ENCODE measurements around the gene SLC24A4. TPM values are rescaled to one million over a fixed set of nuclear protein-coding genes. Genes with fewer than 3 reads are reported as not detected.

SLC24A4 gene
- total RNA-seq, 1 donor: 6.7 TPM

DNA sequence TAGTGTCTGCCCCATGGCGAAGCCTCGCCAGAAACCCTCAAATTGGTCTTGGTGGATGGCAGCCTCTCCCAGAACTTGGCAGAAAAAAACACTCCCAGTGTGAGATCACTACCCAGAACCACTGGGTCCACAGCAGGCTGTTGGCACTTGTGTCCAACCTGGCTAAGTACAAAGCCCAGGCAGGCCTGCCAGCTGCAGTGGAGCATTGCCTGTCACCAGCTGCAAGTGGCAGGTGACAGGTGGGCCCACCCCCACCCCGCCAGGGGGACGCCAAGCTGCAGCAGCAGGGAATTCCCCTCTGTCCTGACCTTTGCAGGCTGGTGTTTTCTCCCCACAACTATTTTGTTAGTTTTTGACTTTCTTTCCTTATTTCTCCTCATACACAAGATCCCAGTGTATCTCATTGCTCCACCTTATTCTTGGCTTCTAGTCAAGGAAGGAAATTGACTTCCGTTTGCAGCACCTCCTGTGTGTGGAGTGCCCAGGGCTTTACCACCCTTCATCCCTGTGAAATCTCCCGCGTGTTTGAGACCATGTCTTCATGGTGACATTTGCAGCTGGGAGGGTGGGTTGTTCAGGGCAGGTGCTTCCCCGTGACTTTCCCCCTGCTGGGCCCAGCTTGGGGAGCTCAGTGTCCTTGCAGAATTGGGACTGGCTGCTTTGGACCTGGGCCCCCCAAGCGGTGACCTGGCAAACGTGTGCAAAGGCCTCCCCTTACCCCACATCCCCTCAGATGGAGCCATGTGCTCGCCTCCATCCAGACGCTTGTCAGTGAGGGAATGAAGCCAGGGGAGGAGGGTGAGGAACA, 116.8 kb downstream of the SLC24A4 start:
- Histone ChIP-seq H3K4me3 (ENCODE audit: low read length) (no peak overlapping the region), H3K27me3 (ENCODE audit: insufficient read depth, low read length) (no peaks in the 10 kb centered on the region), H3K9me3 (ENCODE audit: low read depth, low read length) (no peaks in the 10 kb centered on the region), H3K4me1 (ENCODE audit: insufficient read depth, low read length) (peaks cover 32% of the 10 kb centered on the region)

DNA sequence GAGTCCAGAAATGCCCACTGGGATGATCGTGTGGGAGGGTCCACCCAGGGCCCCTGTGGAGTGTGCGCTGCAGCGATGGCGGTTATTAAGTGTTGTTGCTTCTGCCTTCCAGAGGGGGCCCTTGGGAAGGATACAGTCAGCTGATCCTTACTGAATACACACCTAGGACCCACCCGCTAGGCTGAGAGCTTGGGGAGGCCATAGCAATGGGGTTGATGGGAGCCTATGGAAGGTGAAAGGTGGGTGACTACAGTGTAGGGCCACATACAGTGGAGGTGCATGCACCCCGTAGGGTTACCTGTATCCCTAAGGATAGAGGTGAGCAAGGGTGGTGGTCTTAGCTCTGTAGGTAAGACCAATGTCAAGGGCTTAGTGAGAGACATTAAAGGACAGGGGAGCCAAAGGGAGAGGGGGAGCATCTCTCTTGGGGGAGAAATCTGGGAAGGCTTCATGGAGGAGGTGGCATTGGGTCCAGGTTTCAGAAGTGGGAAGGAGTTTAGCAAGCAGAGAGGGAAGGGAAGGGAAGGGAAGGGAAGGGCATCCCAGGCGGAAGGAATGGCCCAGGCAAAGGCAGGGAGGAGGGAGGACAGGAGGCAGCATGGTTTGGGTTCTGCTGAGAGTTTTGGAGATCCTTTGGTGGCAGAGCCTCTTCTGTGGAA, 117.5 kb downstream of the SLC24A4 start:
- Histone ChIP-seq H3K27me3 (ENCODE audit: insufficient read depth, low read length) (no peaks in the 10 kb centered on the region), H3K4me1 (ENCODE audit: insufficient read depth, low read length) (peaks cover 32% of the 10 kb centered on the region), H3K9me3 (ENCODE audit: low read depth, low read length) (no peaks in the 10 kb centered on the region), H3K4me3 (ENCODE audit: low read length) (no peak overlapping the region)

DNA sequence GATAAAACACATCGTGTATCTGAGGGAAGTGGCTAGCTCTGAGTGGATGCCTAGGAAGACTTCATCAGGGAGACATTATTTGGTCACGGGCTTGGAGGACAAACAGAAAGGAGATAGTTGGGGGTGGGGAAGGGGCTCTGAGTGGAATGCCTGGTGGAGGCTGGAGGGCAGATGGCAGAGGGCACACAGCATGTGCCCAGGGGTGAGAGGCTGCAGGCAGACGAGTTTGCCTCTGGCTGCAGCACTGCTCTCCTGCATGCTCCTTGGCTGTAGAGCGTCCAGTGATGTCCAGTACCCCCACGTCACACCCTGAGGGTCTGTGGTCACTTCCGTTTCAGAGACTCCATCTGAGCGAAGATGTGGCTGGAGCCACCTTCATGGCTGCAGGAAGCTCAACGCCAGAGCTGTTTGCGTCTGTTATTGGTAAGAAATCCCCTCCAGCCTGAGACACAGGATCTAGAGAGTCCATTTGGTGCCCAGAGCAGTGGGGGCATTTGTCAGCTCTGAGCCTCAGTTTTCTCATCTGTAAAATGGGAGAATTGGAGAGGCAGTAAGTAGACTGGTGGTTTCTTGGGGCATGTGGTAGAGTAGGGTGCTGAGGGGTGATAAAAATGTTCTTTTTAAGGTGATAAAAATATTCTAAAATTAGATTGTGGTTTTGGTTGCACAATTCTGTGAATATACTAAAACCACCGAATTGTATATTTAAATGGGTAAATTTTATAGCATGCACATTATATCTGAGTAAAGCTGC, 119.0 kb downstream of the SLC24A4 start:
- Histone ChIP-seq H3K4me1 (ENCODE audit: insufficient read depth, low read length) (peaks cover 39% of the 10 kb centered on the region), H3K27me3 (ENCODE audit: insufficient read depth, low read length) (no peaks in the 10 kb centered on the region), H3K9me3 (ENCODE audit: low read depth, low read length) (no peaks in the 10 kb centered on the region), H3K4me3 (ENCODE audit: low read length) (no peak overlapping the region)

DNA sequence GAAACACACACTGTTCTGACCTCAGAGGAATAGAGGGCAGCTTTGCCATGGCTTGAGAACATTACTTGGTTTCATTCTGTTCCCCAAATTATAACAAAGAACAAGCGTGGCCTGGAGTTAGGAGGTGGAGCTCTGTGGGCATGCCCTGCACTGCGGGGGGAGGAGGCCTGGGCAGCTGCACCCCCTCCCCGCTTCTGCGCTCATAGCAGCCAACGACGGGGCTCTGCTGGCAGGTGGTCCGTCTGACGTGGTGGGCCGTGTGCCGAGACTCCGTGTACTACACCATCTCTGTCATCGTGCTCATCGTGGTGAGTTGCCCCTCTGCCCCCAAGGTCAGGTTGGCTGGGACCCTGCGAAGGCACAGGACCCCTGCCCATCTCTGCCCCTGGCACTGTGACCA, 120.2 kb downstream of the SLC24A4 start:
- Histone ChIP-seq H3K4me3 (ENCODE audit: low read length) (no peak overlapping the region), H3K27me3 (ENCODE audit: insufficient read depth, low read length) (no peaks in the 10 kb centered on the region), H3K4me1 (ENCODE audit: insufficient read depth, low read length) (peaks cover 40% of the 10 kb centered on the region), H3K9me3 (ENCODE audit: low read depth, low read length) (no peaks in the 10 kb centered on the region)

DNA sequence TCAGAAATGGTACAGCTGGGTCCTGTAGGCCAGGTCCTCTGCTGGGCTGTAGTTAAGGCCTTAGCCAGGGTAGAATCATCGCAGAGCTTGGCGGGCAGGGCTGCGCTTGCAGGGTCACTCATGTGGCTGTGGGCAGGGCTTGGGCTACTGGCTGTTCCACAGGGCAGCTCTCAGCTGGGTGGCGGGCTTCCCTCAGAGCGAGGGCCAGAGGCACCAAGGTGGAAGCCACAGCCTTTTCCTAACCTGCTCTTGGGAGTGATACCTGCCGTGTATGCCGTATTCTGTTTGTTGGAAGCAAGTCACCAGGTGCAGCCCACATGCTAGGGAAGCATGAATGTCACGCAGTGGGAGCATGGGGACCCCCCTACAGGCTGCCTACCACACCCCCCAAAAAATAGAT, 120.8 kb downstream of the SLC24A4 start:
- H3K4me3 ChIP-seq (ENCODE audit: low read length): no peak overlapping the region
- peaks cover 40% of the 10 kb centered on the region for H3K4me1 ChIP-seq (ENCODE audit: insufficient read depth, low read length)
- H3K9me3 ChIP-seq (ENCODE audit: low read depth, low read length): no peaks in the 10 kb centered on the region
- no peaks in the 10 kb centered on the region for H3K27me3 ChIP-seq (ENCODE audit: insufficient read depth, low read length)

DNA sequence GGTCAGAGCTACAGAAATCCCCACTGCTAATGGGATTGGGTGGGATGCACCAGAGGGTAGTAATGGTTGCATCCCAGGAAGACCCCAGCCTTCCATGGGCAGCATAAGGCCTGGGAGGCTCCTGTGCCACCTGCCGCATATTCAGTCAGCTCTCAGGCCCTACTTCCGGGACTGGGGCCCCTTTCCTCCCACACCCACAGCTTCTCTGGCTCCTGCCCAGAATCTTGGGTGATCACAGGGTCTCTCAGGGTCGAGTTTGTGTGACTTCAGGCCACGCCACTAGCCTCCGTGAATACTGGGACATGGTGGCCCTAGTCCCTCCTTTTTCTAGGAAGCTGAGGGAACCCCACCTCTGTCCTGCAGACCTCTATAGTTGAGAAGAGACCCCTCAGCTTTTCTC, 123.8 kb downstream of the SLC24A4 start:
- no peaks in the 10 kb centered on the region for H3K9me3 ChIP-seq (ENCODE audit: low read depth, low read length)
- H3K4me1 ChIP-seq (ENCODE audit: insufficient read depth, low read length): peaks cover 31% of the 10 kb centered on the region
- no peaks in the 10 kb centered on the region for H3K27me3 ChIP-seq (ENCODE audit: insufficient read depth, low read length)
- no peak overlapping the region for H3K4me3 ChIP-seq (ENCODE audit: low read length)

DNA sequence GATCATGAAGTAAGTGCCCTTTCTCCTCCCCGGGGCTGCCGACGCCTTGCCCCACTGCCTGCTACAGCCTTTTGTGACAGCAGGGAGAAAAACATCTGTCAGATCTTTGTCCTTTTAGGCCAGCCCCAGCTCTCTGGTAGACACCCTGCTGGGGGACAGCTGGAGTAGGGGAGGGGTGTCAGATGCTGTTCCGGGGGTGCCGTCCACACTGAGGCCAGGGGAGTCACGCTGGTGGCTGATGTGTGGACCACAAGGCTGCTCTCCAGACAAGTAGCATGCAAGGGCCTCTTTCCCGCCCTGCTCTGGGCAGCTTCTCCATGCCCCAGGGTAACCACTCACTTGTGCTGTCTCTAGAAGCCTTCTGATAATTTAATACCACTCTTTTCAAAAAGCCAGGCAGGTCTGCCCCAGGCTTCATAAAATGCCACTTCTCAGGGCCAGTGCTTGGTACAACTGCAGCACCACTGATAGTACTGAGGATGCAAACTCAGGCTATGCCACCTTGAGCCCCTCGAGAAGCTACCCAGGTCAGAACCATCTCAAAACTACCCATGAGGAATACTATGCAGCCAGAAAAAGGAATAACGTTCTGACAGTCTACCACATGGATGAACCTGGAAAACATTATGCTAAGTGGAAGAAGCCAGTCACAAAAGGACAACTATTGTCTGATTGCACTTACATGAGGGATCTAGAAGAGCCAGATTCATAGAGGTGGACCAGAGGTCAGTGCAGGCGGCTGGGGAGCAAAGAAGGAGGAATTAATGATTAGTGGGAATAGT, 124.6 kb downstream of the SLC24A4 start:
- H3K4me3 ChIP-seq (ENCODE audit: low read length): no peak overlapping the region
- H3K4me1 ChIP-seq (ENCODE audit: insufficient read depth, low read length): peaks cover 22% of the 10 kb centered on the region
- no peaks in the 10 kb centered on the region for H3K9me3 ChIP-seq (ENCODE audit: low read depth, low read length)
- no peaks in the 10 kb centered on the region for H3K27me3 ChIP-seq (ENCODE audit: insufficient read depth, low read length)

DNA sequence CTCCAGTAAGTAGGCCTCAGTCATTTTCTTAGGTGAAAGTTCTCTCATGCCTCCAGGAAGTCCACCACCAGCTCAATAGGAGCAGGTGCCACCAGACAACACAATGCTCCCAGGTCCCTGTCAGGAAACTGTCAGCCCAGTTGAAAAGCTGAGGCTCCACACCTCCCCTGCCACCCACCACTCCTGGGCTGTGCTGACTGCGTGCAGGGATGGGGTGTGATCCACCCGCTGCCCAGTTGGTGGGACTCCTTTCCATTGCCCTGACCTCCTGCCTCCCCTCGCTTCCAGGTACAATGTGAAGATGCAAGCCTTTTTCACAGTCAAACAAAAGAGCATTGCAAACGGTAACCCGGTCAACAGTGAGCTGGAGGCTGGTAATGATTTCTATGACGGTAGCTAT, 125.8 kb downstream of the SLC24A4 start:
- Histone ChIP-seq H3K4me1 (ENCODE audit: insufficient read depth, low read length) (peaks cover 18% of the 10 kb centered on the region), H3K4me3 (ENCODE audit: low read length) (no peak overlapping the region), H3K9me3 (ENCODE audit: low read depth, low read length) (no peaks in the 10 kb centered on the region), H3K27me3 (ENCODE audit: insufficient read depth, low read length) (no peaks in the 10 kb centered on the region)

DNA sequence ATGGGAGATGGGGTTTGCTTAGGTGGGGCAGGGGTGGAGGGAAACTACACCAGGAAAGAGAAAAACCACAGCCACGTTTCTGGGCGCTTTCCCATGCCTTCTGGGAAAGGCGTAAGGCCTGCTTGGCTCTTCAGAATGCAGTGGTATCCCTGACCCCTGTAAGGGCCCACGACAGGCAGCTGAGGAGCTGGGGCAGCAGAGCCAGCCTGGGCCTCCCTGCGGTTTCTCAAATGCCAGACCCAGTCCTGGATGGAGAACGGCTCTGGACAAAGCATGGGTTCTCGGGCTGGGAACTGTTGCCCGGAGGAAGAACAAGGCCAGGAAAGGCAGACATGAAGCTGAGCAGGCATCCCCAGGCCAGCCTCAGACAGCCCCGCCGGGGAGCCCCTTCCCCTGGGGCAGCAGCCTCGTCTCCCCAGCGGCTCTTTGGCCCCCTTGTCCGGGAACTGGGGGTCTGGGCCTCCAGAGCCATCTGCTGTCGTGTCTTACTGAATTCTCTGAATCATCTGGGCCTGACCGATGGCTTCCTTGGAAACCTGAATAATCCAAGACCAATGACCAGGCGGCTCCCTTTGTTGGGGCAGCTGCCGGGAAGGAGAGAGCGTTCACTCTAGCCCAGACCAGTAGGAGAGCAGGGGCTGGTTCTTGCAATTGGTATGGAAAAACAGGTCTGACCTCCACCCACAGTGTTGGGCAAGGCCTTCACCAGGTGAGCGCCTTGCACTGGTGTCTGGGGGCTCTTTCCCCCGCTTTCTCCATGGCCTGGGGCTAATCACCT, 126.6 kb downstream of the SLC24A4 start:
- H3K4me3 ChIP-seq (ENCODE audit: low read length): no peak overlapping the region

DNA sequence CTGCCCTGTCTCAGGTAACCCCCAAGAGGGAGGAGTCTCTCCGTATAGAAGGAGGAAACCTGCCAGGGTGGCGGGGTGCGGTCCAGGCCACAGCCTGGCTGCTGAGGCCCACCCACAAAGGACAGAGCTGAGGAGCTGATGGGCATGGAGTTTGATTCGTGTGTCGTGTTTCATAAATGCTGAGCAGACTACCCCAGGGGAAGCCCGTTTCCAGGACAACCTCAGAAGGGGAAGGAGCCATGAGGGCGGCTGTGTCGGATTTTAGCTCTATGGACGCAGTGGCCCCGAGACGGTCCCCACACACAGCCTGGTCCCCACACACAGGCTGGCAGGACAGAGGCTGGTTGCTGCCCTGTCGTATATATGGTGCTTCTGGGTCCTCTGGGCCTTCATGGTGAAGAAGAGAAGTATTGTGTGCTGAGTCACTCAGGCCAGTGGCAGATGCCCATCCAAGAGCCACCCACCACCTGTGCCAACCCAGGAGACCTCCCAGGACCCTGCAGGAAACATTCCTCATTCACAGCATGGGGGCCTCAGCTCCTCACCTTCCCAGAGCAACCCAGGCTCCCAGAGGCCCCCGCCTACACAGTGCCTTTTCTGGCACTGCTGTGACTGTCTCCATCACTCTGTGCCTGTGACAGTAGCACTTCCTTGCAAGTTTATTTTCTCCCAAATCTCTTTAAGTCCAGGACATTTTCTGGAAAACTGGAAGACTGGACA, 127.5 kb downstream of the SLC24A4 start:
- Histone ChIP-seq H3K4me3 (ENCODE audit: low read length) (no peak overlapping the region), H3K27me3 (ENCODE audit: insufficient read depth, low read length) (no peaks in the 10 kb centered on the region), H3K9me3 (ENCODE audit: low read depth, low read length) (no peaks in the 10 kb centered on the region), H3K4me1 (ENCODE audit: insufficient read depth, low read length) (peaks cover 18% of the 10 kb centered on the region)

More for the DNA sequence above, 126.6 kb downstream of the SLC24A4 start:
- no peaks in the 10 kb centered on the region for H3K27me3 ChIP-seq (ENCODE audit: insufficient read depth, low read length)
- H3K4me1 ChIP-seq (ENCODE audit: insufficient read depth, low read length): peaks cover 18% of the 10 kb centered on the region
- no peaks in the 10 kb centered on the region for H3K9me3 ChIP-seq (ENCODE audit: low read depth, low read length)

DNA sequence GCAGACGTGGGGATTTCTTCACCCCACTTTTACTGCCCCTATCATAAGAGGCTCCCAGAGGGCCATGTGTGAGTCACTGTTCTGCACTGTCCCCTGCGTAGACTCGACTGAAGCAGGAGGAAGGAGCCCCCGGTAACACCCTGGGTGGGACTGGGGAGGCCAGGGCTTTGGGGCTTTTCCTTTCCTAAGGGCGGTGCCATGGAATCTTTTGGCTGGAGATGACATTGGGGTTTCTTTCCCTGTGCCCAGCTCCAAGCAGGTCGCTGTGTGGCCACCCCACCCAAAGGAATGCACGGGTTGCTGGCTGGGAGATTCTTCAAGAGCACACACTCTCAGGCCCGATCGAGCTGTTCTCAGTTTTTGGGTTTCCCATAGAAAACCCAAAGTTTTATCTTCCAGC, 128.3 kb downstream of the SLC24A4 start:
- Histone ChIP-seq H3K4me1 (ENCODE audit: insufficient read depth, low read length) (peaks cover 20% of the 10 kb centered on the region), H3K9me3 (ENCODE audit: low read depth, low read length) (no peaks in the 10 kb centered on the region), H3K4me3 (ENCODE audit: low read length) (no peak overlapping the region), H3K27me3 (ENCODE audit: insufficient read depth, low read length) (no peaks in the 10 kb centered on the region)

DNA sequence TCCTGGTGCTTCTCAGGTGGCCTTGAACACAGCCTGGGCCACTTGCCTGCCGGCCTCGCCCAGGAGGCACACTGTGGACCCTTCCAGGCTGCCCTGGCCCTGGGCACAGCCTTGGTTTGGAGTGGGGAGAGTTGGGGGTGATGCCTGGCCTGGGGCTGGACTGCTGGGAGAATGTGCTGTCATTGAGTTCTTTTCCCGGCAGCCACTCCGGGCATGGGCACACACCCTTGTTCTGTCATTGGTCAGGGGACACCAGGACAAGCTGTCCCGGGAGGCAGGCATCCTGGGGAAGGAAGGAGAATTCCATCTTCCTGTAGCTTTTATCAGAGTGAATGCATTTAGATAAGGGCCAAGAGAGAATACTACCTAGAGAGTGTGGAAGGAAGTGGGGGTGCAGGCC, 128.8 kb downstream of the SLC24A4 start:
- H3K9me3 ChIP-seq (ENCODE audit: low read depth, low read length): no peaks in the 10 kb centered on the region
- peaks cover 19% of the 10 kb centered on the region for H3K4me1 ChIP-seq (ENCODE audit: insufficient read depth, low read length)
- H3K27me3 ChIP-seq (ENCODE audit: insufficient read depth, low read length): no peaks in the 10 kb centered on the region
- H3K4me3 ChIP-seq (ENCODE audit: low read length): no peak overlapping the region

DNA sequence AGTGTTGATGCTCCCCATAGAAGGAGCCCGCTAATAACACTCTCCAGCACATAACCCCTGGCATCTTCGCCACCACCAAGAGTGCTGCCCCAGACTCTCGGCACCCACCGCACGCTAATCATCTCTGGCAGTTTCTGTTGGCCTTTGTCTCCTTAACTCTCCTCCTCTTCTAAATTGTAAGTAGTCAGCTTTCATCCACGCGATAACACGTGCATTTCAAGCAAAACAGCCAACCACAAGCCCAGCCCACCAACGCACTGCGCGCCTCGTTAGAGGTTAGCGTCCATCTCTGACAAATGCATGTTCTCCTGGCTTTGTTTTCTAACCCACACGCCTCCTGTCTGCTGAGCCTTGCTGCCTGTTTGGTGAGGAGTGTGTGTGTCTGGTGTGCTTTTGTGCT, 129.5 kb downstream of the SLC24A4 start:
- Histone ChIP-seq H3K9me3 (ENCODE audit: low read depth, low read length) (no peaks in the 10 kb centered on the region), H3K4me1 (ENCODE audit: insufficient read depth, low read length) (peaks cover 16% of the 10 kb centered on the region), H3K27me3 (ENCODE audit: insufficient read depth, low read length) (no peaks in the 10 kb centered on the region), H3K4me3 (ENCODE audit: low read length) (no peak overlapping the region)

DNA sequence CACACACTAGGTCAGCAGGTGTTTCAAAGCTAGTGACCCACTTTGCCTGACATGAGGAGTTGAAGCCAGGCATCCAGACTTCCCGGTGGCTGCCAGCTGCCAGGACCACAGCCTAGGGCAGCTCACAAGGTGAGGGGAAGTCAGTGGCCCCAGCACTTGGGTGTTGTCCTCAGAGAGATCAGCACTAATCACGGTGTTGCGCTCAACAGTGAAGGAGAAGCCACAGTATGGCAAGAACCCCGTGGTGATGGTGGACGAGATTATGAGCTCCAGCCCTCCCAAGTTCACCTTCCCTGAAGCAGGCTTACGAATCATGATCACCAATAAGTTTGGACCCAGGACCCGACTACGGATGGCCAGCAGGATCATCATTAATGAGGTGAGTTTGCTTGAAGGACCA, 130.7 kb downstream of the SLC24A4 start:
- H3K4me3 ChIP-seq (ENCODE audit: low read length): no peak overlapping the region
- peaks cover 16% of the 10 kb centered on the region for H3K4me1 ChIP-seq (ENCODE audit: insufficient read depth, low read length)
- no peaks in the 10 kb centered on the region for H3K27me3 ChIP-seq (ENCODE audit: insufficient read depth, low read length)
- H3K9me3 ChIP-seq (ENCODE audit: low read depth, low read length): no peaks in the 10 kb centered on the region
